Activated CD8-positive, alpha-beta memory T cell treated with anti-CD3 and anti-CD28 coated beads, Interleukin-2, amount 50 U/mL, for 1 hour (primary cell): ENCODE data around the gene HNRNPC.
"Not testable (repeated sequence)": the region's sequence is repeated elsewhere in the genome, so short reads cannot be mapped to it uniquely, and the experiment has no call there.

ENCODE experiments used
- DNase-seq: peaks from one replicate; pipeline ENCODE4 v3.0.0-alpha.2; 2020; ENCODE audit errors: extremely low read depth

HNRNPC gene

GRCh38 chr14:21244544-21244943 is 24.7 kb downstream of the HNRNPC start:
- DNase-seq: no peak

- no peak for DNase-seq
Observed at GRCh38 chr14:21241218-21241819, 27.9 kb downstream of the HNRNPC start.

- no peak for DNase-seq
Observed at GRCh38 chr14:21240417-21240816, 28.8 kb downstream of the HNRNPC start.

GRCh38 chr14:21238823-21239518 is 30.3 kb downstream of the HNRNPC start:
- DNase-seq: no peak

GRCh38 chr14:21236948-21237797 is 32.1 kb downstream of the HNRNPC start:
- DNase-seq: no peak

GRCh38 chr14:21234112-21234511 is 35.1 kb downstream of the HNRNPC start:
- no peak for DNase-seq

- no peak for DNase-seq
Observed at GRCh38 chr14:21233457-21234076, 35.7 kb downstream of the HNRNPC start.

GRCh38 chr14:21231020-21231652 is 38.1 kb downstream of the HNRNPC start:
- no peak for DNase-seq

GRCh38 chr14:21229821-21230220 is 39.4 kb downstream of the HNRNPC start:
- DNase-seq: no peak

GRCh38 chr14:21227981-21228380 is 41.3 kb downstream of the HNRNPC start:
- no peak for DNase-seq

- DNase-seq: no peak
Observed at GRCh38 chr14:21227150-21227549, 42.1 kb downstream of the HNRNPC start.

GRCh38 chr14:21226467-21226866 is 42.8 kb downstream of the HNRNPC start:
- DNase-seq: no peak

- DNase-seq: not testable (repeated sequence)
Observed at GRCh38 chr14:21225164-21225563, 44.1 kb downstream of the HNRNPC start.

- DNase-seq: no peak
Observed at GRCh38 chr14:21220874-21221477, 48.3 kb downstream of the HNRNPC start.

- no peak for DNase-seq
Observed at GRCh38 chr14:21219561-21220111, 49.6 kb downstream of the HNRNPC start.

- no peak for DNase-seq
Observed at GRCh38 chr14:21219120-21219519, 50.1 kb downstream of the HNRNPC start.

GRCh38 chr14:21215879-21216251 is 53.4 kb downstream of the HNRNPC start:
- DNase-seq: no peak

- DNase-seq: no peak
Observed at GRCh38 chr14:21215130-21215878, 53.9 kb downstream of the HNRNPC start.

GRCh38 chr14:21213652-21214051 is 55.6 kb downstream of the HNRNPC start:
- DNase-seq: no peak

- DNase-seq: not testable (repeated sequence)
Observed at GRCh38 chr14:21212824-21213223, 56.4 kb downstream of the HNRNPC start.
